ENCODE measurements around the gene NUTM2G. TPM values are rescaled to one million over a fixed set of nuclear protein-coding genes. Genes with fewer than 3 reads are reported as not detected.
"Not testable (repeated sequence)": the region's sequence is repeated elsewhere in the genome, so short reads cannot be mapped to it uniquely, and the experiment has no call there.

Gene NUTM2G, protein sequence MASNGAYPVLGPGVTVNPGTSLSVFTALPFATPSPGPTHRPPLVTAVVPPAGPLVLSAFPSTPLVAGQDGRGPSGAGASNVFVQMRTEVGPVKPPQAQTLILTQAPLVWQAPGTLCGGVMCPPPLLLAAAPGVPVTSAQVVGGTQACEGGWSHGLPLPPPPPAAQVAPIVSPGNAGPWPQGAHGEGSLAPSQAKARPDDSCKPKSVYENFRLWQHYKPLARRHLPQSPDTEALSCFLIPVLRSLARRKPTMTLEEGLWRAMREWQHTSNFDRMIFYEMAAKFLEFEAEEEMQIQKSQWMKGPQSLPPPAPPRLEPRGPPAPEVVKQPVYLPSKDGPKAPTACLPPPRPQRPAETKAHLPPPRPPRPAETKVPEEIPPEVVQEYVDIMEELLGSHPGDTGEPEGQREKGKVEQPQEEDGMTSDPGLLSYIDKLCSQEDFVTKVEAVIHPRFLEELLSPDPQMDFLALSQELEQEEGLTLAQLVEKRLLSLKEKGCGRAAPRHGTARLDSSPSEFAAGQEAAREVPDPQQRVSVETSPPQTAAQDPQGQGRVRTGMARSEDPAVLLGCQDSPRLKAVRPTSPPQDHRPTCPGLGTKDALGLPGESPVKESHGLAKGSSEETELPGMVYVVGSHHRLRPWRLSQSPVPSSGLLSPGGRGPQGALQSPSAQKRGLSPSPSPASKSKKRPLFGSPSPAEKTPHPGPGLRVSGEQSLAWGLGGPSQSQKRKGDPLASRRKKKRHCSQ
- not detected in 2 replicates for total RNA-seq (2014; rRNA removed; shearing (Covaris generic))

DNA sequence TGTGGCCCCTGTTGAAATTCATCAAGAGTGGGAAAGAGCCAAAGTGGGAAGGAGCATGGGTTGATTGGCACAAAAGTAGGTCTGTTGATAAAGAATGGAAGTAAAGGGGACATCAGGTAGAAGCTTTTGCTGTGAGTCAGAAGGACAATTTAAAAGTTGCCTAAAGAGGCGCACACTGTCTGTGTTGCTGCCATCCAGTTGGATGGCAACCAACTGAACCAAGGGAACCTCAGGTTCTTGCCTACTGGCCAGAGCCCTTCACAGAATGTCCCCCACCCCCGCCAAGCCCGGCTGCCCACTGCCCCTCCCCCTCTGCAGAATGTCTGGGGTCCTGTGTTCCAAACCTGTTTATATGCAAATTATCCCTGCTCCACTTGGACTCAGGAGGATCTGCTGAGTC, at the start of gene NUTM2G:
Gene NUTM2G, plus strand, starts transcription at position 301 of the 400 bp plus-strand sequence. CDS start 182 bp downstream, outside the sequence.
- DNase-seq (ENCODE audit: low spot score): not testable (repeated sequence)

DNA sequence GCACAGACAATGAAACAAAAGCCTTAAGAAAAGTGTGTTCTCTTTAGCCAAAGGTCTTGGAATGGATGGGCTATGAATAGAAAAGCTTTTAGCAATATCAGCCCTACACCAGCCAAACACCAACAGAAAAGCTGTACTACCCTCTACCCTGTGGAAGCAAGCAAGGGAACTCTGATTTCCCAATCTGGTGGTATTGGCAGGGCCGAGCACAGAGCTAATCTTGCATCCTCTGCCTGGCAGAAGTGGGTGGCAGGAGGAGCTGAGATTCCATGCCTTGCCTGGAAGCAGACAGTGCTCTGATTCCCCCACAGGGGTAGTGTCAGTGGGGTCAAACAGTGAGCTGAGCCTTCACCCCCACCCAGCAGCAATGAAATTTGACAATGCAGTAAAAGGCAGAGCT, 44.7 kb upstream of the NUTM2G start:
- DNase-seq (ENCODE audit: low spot score): no peak

DNA sequence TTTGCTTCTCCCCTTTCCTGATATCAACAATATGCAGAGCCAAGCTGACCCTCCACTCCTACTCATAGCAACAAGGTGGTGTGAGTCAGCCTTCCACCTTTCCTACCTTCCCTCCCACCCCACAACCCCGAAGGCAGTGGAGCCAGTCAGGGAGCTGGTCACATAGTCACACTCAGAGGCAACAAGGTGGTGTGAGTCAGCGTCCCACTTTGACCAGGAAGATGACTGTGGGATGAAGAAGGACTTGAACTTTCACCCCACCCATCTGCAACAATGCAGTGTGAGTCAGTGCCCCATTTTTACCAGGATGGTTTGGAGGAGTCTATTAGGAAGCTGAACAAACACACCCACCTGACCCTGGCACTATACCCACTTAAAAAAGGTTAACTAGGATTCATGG, 44.2 kb upstream of the NUTM2G start:
- peak; percentile 72 for DNase-seq (ENCODE audit: low spot score)

DNA sequence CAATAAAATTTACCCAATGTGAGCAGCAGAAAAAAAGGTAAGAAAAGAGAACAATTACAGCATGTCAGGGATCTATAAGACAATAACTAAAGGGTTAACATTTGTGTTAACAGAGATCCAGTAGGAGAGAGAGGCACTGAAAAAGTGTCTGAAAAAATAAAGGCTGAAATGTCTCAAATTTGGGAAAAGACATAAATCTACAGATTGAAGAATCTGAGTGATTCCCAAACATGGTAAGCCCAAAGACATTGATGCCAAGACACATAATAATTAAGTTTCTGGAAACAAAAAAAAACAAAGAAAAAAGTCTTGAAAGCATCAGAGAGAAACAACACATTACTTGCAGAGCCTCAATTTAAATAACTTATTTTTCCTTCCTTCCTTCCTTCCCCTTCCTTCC, 43.2 kb upstream of the NUTM2G start:
- no peak for DNase-seq (ENCODE audit: low spot score)

DNA sequence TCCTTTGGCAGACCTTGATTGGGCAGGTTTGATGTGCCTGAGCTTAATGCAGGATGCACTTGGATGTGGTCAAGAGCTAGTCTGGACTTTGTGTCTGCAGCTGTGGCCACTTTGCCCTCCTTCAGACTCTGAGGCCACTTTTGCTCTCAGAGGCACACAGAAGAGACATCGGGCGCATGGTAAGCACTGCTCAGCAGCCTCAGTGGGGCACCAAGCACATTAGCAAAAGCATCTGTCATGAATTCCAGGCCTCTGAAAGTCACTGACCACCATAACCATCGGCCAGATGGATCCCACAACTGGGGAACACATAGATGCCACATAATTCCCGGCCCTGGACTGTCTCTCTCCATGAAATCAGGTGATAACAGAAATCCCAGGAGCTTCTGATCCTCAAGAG, 40.1 kb upstream of the NUTM2G start:
- DNase-seq (ENCODE audit: low spot score): no peak

DNA sequence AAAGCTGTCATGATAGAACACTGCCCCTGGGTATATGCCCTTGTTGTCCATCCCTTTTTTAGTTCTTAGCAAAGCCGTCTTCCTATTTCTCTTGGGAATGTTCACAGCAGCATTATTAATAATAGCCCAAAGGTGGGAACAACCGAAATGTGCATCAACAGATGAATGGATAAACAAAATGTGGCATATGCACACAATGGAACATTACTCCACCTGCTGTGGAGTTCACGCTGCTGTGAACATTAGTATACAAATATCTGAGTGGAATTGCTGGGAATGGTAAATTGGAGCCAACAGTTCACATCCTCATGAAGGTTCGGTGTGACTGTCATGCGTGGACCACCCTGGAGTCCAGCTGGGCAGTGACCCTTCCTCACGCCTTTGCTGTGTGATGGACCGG, 36.5 kb upstream of the NUTM2G start:
- no peak for DNase-seq (ENCODE audit: low spot score)

DNA sequence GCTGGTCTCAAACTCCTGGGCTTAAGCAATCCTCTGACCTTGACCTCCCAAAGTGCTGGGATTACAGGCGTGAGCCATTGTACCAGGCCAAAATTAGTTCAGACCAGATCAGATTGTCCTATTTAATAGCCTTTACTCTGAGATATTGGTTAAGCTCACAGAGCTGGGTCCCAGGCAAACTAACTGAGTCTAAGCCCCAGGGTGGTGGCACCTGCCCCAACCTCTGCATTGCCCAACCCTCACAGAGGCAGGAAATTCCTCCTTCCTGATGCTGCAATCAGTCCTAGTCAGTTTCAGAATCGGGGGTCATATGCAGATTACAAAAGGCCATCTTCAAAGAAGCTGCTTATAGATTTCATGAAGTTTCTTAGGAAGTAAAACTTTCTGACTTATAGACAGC, 28.6 kb upstream of the NUTM2G start:
- not testable (repeated sequence) for DNase-seq (ENCODE audit: low spot score)

DNA sequence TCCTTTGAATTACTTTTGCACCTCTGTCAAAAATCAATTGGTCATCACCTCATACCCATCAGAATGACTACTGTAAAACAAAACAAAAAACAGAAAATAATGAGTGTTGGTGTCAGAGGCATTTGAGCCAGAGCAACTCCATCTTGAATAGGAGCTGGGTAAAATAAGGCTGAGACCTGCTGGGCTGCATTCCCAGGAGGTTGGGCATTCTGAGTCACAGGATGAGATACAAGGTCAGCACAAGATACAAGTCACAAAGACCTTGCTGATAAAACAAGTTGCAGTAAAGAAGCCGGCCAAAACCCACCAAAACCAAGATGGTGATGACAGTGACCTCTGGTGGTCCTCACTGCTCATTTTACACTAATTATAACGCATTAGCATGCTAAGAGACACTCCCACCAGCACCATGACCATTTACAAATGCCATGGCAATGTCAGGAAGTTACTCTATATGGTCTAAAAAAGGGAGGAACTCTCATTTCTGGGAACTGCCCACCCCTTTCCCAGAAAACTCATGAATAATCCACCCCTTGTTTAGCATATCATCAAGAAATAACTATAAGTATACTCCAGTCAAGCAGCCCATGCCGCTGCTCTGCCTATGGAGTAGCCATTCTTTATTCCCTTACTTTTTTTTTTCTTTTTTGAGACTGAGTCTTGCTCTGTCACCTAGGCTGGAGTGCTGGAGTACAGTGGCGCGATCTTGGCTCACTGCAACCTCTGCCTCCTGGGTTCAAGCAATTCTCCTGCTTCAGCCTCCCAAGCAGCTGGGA, 23.5 kb upstream of the NUTM2G start:
- not testable (repeated sequence) for DNase-seq (ENCODE audit: low spot score)

DNA sequence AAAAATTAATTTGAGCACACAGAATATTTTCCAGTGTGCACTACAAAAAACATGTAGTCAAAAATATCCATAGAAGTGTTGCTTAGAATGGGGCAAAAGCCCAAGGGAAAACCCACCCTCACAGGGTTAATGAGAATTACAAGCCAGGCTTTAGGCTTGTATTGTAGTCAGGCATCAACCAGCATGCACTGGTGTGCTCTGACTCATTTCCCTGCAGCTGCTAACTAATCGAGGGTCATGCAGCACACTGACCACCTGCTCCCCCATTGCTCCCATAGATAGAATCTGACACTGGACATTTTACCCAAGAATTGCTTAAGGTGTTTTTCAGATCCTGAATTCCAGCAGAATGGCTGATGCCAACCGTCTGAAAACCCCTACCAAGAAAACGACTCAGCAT, 20.2 kb upstream of the NUTM2G start:
- DNase-seq (ENCODE audit: low spot score): not testable (repeated sequence)

DNA sequence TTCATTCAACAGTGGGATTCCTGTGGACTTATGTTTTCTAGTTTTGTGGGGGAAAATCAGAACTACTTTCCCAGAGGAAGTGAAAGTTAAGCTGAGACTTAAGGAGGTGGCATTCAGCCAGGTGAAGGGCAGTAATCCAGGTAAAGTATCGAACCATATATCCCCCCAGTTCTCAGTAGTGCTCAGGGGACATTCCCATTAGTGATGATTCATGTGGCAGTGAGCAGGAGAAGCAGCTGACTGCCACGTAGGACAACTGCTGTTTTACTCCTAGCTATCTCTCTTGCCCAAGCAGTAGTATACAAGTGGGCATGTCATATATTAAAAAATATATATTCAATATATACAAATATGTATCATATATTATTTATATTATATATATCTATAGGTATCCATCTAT, 13.1 kb upstream of the NUTM2G start:
- not testable (repeated sequence) for DNase-seq (ENCODE audit: low spot score)

DNA sequence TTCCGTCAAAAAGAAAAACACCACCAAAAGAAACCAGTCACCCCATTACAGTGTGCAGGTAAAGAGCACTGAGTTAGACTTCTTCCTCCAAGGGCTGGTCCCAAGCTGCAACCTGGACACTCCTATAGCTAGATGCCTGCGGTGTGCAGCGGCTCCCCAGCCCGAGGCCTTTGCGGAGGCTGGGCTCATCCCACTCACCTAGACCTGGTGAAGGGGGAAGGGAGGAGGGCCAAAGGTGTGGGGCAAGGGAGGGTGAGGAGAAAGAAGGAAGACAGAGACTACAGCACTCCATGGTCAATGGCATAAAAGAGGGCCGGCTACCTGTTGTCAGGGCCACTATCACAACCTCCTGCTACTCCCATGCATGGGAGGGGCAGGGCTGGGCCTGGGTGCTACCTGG, 12.1 kb upstream of the NUTM2G start:
- DNase-seq (ENCODE audit: low spot score): not testable (repeated sequence)

DNA sequence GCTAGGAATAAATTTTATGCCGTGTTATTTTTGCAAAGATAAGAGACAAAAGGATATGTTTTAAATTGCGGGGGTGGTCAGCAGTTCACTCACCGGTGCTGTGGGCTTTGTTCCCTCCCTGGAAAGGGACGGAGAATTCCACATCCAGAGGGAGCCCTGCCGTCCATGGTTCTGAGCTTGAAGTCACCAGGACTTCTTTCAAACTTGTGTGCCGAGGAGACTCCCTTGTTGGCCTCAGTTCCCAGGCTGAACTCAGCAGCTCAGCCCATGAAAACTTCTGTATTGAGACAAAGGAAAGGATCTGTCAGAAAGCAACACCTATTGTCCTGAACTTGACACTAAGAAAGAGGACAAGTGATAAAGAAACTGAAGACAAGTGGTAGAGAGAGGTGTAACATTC, 10.1 kb upstream of the NUTM2G start:
- not testable (repeated sequence) for DNase-seq (ENCODE audit: low spot score)

DNA sequence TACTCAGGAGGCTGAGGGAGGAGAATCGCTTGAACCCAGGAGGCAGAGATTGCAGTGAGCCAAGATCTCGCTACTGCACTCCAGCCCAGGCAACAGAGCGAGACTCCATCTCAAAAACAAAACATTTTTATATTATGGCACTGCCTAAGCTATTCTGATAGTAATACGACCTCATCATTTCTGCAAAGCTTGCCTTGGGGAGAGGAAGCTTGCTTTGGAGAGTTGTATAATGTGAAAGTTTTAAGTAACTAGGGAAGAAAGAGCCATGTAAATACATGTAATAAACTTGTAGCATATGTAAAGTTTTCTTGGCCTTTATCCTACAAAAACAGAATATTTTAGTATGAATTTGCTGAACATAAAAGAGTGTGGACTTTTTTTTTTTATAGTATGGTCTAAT, 7.8 kb upstream of the NUTM2G start:
- not testable (repeated sequence) for DNase-seq (ENCODE audit: low spot score)

DNA sequence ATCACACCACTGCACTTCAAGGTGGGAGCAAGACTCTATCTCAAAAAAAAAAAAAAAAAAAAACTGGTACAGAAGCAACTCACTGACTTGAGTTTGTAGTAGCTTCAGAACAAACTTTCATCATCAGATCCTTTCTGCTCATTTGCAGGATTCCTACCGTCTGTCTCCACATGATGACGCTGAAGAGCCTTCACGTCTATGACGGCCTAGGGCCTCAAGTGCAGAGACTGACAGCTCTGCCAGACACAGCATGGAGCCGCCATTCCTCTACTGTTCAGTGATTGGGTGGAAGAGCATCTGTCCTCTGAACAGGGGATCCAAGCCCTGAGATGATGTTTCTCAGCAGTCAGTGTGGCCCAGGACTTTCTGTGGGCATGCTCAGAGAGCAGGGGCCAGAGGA, 3.1 kb upstream of the NUTM2G start:
- DNase-seq (ENCODE audit: low spot score): not testable (repeated sequence)

DNA sequence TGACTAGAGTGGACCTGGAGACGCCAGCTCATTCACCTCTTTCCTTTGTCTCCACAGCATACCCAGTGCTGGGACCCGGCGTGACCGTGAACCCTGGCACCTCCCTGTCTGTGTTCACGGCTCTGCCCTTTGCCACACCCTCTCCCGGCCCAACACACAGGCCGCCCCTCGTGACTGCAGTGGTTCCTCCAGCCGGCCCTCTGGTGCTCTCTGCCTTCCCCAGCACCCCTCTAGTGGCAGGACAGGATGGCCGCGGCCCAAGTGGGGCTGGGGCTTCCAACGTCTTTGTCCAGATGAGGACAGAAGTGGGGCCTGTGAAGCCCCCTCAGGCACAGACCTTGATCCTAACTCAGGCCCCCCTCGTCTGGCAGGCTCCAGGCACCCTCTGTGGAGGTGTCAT, 3.0 kb downstream of the NUTM2G start:
- peak; percentile 11 for DNase-seq (ENCODE audit: low spot score)

DNA sequence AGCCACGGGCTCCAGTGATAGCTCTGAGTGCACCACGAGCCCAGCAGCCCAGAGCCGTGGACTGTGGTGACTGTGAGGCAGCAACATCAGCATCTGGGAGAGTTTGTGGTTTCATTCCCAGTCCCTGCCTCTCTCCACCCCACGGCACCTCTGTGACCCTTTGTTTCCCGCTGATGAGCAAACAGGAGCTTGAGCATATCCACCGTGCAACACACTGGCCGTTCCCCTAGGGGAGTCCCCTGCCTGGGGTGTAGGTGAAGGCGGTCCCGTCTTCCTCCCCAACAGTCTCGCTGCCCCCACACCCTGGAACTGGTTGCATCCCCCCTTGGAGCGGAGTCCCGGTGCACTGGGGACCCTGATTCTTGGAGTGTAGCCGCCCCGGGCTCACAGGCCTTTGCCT, 5.5 kb downstream of the NUTM2G start:
- DNase-seq (ENCODE audit: low spot score): not testable (repeated sequence)

DNA sequence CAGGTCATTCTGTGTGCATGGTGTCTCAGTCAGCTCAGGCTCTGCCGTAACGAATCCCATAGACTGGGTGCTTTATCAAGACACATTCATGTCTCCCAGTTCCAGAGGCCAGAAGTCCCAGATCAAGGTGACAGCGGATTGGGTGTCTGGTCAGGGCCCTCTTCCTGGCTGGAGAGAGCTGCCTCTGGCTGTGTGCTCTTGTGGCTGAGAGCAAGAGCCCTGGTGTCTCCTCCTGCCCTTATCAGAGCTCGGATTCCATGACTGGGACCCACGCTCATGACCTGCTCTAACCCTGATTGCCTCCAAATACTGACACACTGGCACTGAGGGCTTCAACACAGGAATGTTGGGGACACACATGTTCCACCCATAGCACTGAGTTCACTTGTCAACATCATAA, 6.1 kb downstream of the NUTM2G start:
- DNase-seq (ENCODE audit: low spot score): not testable (repeated sequence)

DNA sequence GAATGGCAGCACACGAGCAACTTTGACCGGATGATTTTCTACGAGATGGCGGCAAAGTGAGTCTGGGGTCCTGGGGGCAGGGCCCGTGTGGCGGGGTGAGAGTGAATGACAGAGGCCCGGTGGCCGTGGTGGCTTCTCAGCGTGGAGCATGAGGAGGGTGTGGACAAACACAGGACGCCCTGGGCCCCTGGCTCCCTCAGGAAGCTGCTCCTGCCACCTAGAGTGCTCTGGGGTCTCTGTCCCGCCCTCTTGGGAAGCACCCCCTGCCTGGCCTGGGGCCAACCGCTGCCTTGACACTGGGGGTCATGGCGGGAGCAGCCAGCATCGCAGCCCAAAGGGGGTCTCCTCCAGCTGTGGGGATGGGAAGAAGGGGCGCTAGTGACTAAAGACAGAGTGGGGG, 6.8 kb downstream of the NUTM2G start:
- DNase-seq (ENCODE audit: low spot score): not testable (repeated sequence)

DNA sequence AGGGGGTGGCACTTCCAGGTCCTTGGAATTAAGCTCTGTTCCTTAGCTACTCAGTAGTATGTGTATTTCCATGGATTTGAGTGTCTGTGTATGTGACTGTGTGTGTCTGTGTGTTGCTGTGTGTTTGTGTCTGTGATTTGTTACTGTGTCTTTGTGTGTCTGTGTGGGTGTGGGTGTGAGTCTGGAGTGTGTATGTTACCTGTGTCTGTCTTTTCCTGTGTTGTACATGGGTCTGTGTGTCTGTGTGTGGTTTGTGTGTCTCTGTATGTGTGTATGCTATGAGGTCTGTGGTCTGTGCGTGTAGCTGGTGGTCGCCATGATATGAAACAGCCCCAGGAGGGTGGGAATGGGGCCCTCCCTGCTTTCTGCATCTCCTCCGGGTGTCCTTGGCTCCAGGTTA, 8.8 kb downstream of the NUTM2G start:
- DNase-seq (ENCODE audit: low spot score): not testable (repeated sequence)

DNA sequence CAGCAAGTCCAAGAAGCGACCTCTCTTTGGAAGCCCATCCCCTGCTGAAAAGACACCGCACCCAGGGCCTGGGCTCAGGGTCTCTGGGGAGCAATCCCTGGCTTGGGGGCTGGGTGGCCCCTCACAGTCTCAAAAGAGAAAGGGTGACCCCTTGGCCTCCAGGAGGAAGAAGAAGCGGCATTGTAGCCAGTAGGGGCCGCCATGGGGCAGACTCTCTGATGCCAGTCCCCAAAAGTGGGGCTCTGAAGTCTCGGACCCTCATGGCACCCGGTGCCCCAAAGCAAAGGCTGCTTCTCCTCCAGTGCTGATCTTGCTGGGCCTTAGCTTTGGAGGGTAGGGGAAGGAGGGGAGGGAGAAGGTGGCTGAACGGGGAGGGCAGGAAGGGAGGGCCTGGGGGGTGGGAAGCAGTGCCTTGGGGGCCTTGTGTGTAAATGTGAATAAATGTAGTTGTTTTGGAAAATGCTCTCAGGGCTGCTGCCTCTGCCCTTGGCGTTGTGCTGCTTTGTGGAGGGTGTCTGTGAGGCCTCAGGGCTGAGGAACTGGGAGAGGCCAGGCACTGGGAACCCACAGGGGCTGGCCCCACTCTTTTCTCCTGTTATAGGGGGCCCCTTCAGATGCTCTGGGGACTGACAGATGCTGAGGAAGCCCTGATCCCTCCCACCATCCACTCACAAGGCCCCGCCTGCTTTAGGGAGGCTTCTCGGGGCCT, 10.5 kb downstream of the NUTM2G start:
- not testable (repeated sequence) for DNase-seq (ENCODE audit: low spot score)

DNA sequence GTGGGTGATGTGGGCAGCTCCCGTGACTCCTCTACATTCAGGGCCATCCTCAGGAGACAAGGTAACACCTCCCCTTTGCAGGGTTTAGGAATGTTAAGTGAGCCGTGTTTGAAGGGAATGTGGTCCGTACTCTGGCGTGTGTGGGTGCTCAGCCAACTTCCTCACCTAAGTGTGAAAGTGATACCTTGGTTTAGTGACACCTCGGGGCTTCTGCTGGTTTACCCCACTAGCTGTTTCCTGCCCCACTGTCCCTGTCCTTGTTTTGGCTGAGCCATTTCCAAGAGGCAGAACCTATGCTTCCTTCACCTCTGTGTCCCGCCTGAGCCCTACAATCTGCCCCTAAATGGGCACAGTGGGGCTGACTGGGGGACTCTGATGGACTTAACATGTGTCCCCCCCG, 12.3 kb downstream of the NUTM2G start:
- DNase-seq (ENCODE audit: low spot score): not testable (repeated sequence)

Data from HT-29 (cell line).